Measurements from ENCODE around the gene LGALS16. TPM values are rescaled to one million over a fixed set of nuclear protein-coding genes. Genes with fewer than 3 reads are reported as not detected.

The LGALS16 gene
- total RNA-seq, 2 experiments from 2014 or later = not detected

- Mint-ChIP-seq H3K27ac (no peak overlapping the region), H3K9me3 (ENCODE audit: low read depth) (peaks cover 7% of the 10 kb centered on the region), H3K4me1 (peaks cover 30% of the 10 kb centered on the region), H3K27me3 (peaks cover 14% of the 10 kb centered on the region), H3K4me3 (no peak overlapping the region), H3K36me3 (peaks cover 9% of the 10 kb centered on the region)
- ATAC-seq (no peak), DNase-seq (no peak)
- CTCF ChIA-PET = no interaction called here
Observed at GRCh38 chr19:39709026-39709872, 53.5 kb downstream of the LGALS16 start.

Other genes starting within 250 kb of the LGALS16 start
- gene ZFP36, start 249.1 kb upstream of the LGALS16 start, total RNA-seq = 100 to 1,000 TPM in 1 of 2 experiments, 10 to 100 TPM in 1; 45.1 to 107 TPM
- gene PLEKHG2, start 243.2 kb upstream of the LGALS16 start, total RNA-seq = 10 to 100 TPM; 57.9 to 73.9 TPM
- gene RPS16, start 220.0 kb upstream of the LGALS16 start, total RNA-seq = 1,000 to 10,000 TPM; 1,815 to 2,117 TPM
- 100 to 1,000 TPM; 144 to 181 TPM for gene SUPT5H, start 210.3 kb upstream of the LGALS16 start, total RNA-seq
- gene TIMM50, start 175.1 kb upstream of the LGALS16 start, total RNA-seq = 10 to 100 TPM; 59.6 to 83.9 TPM
- under 1 TPM; 0.26 to 0.98 TPM for gene DLL3, start 157.0 kb upstream of the LGALS16 start, total RNA-seq
- not detected for gene SELENOV, start 140.8 kb upstream of the LGALS16 start, total RNA-seq
- 1 to 10 TPM; 4.7 to 7.4 TPM for gene EID2B, start 123.1 kb upstream of the LGALS16 start, total RNA-seq
- 10 to 100 TPM; 15.1 to 16.3 TPM for gene EID2, start 115.8 kb upstream of the LGALS16 start, total RNA-seq
- not detected for gene LGALS13, start 53.4 kb upstream of the LGALS16 start, total RNA-seq
- gene LGALS14, start 48.6 kb downstream of the LGALS16 start, total RNA-seq = under 1 TPM in 1 of 2 experiments, not detected in 1; 0.37 TPM
- not detected for gene CLC, start 82.1 kb downstream of the LGALS16 start, total RNA-seq
- not detected for gene LEUTX, start 122.9 kb downstream of the LGALS16 start, total RNA-seq
- gene DYRK1B, start 178.2 kb downstream of the LGALS16 start, total RNA-seq = 1 to 10 TPM; 7.5 to 7.7 TPM
- gene FBL, start 190.5 kb downstream of the LGALS16 start, total RNA-seq = 100 to 1,000 TPM; 374 to 453 TPM

All from activated CD8-positive, alpha-beta memory T cell treated with anti-CD3 and anti-CD28 coated beads, Interleukin-2, amount 10 ng/mL, durations not matched to agents 7 days and 5 days (primary cell).